Peyer's patch (tissue), 4 donors: ENCODE data around the gene CMTR1. TPM values are rescaled to one million over a fixed set of nuclear protein-coding genes. Genes with fewer than 3 reads are reported as not detected.

Experiments used
- DNase-seq, 3 donors: peaks; one replicate each; pipeline ENCODE4 v3.0.0-alpha.2; 2017 to 2019
- H3K27ac ChIP-seq, 4 donors: fragments of 200-600 bp; sonication (generic); one replicate each; pipeline ENCODE4 v1.5.1; 2016 to 2019
- H3K27me3 ChIP-seq, 2 donors: fragments of 200-600 bp; sonication (generic); one replicate each; pipeline ENCODE4 v1.5.1; 2019
- H3K36me3 ChIP-seq, 3 donors: fragments of 200-600 bp; sonication (generic); one replicate each; pipeline ENCODE4 v1.5.1; 2016 to 2019
- H3K4me1 ChIP-seq, 4 donors: fragments of 200-600 bp; sonication (generic); one replicate each; pipeline ENCODE4 v1.5.1; 2016 to 2019
- H3K4me3 ChIP-seq, 4 donors: fragments of 200-600 bp; sonication (generic); 1 replicate in 3 of 4; 2 replicates in 1 of 4; pipeline ENCODE4 v1.5.1; 2016 to 2019; ENCODE audit warnings: mild to moderate bottlenecking in 1 of 4
- H3K9me3 ChIP-seq, 4 donors: fragments of 200-600 bp; sonication (generic); one replicate each; pipeline ENCODE4 v1.5.1; 2016 to 2019; ENCODE audit warnings: mild to moderate bottlenecking in 1 of 4
- CTCF ChIP-seq, 6 experiments: fragments of 450-650 bp in 4 of 6; fragments of 200-600 bp in 2 of 6; sonication (generic) in 1 of 6; IDR thresholded peaks; one replicate each; pipeline ENCODE4 v1.5.1; 2017 to 2019; ENCODE audit warnings: antibody characterized with exemption in 6 of 6, mild to moderate bottlenecking in 3 of 6, moderate library complexity in 1 of 6
- POLR2A ChIP-seq, 2 donors: fragments of 450-650 bp; IDR thresholded peaks; one replicate each; pipeline ENCODE4 v1.5.1; 2017; ENCODE audit warnings: antibody characterized with exemption in 2 of 2, mild to moderate bottlenecking in 2 of 2, moderate library complexity in 2 of 2
- total RNA-seq, 4 donors: library from RNA; depleted of rRNA; stranded (reverse); fragments of >200 nt; gene quantifications; one replicate each; pipeline ENCODE4 v1.1.0, GENCODE V29; 2016

The CMTR1 gene
- total RNA-seq: 100 to 1,000 TPM in 1 of 4 donors, 10 to 100 TPM in 3; 19.3 to 135 (median 41.7) TPM

- no peaks in the 10 kb centered on the region for H3K9me3 ChIP-seq
- peak; percentile 94 to 98 (median 97) for DNase-seq
- H3K36me3 ChIP-seq: peaks cover 0 to 21% (median 0%) of the 10 kb centered on the region in 3 donors
- peak within 1 kb of the TSS; percentile 89 to 94 (median 92) for H3K27ac ChIP-seq
- H3K4me1 ChIP-seq: peaks cover 0 to 12% (median 5%) of the 10 kb centered on the region in 4 donors
- H3K27me3 ChIP-seq: no peaks in the 10 kb centered on the region
- TF ChIP-seq POLR2A (IDR thresholded peaks at IDR 0.05) (peak; percentile 62 to 74), CTCF (IDR thresholded peaks at IDR 0.05) (no peak)
- H3K4me3 ChIP-seq: peak within 1 kb of the TSS; percentile 77 to 96 (median 89)
Measured at GRCh38 chr6:37432916-37433656, at the start of gene CMTR1. CMTR1 (plus strand) TSS chr6:37433221; CDS start chr6:37435630, 2,409 bp downstream.

GRCh38 chr6:37388578-37388977, 44.4 kb upstream of the CMTR1 start:
- H3K27ac ChIP-seq: no peak overlapping the region
- DNase-seq: no peak
- no peaks in the 10 kb centered on the region for H3K4me1 ChIP-seq
- no peaks in the 10 kb centered on the region for H3K27me3 ChIP-seq
- no peaks in the 10 kb centered on the region for H3K9me3 ChIP-seq
- no peak overlapping the region for H3K4me3 ChIP-seq
- TF ChIP-seq CTCF (IDR thresholded peaks at IDR 0.05) (no peak), POLR2A (IDR thresholded peaks at IDR 0.05) (no peak)
- H3K36me3 ChIP-seq: peaks cover 0 to 38% (median 0%) of the 10 kb centered on the region in 3 donors

- peaks cover 0 to 38% (median 0%) of the 10 kb centered on the region in 3 donors for H3K36me3 ChIP-seq
- H3K27me3 ChIP-seq: no peaks in the 10 kb centered on the region
- no peak overlapping the region for H3K4me3 ChIP-seq
- H3K9me3 ChIP-seq: no peaks in the 10 kb centered on the region
- no peak for TF ChIP-seq POLR2A (IDR thresholded peaks at IDR 0.05)
- no peak for TF ChIP-seq CTCF (IDR thresholded peaks at IDR 0.05)
- H3K27ac ChIP-seq: no peak overlapping the region
- no peaks in the 10 kb centered on the region for H3K4me1 ChIP-seq
- no peak for DNase-seq
Measured at GRCh38 chr6:37389857-37390256, 43.2 kb upstream of the CMTR1 start.

GRCh38 chr6:37391120-37391519, 41.9 kb upstream of the CMTR1 start:
- no peak overlapping the region for H3K27ac ChIP-seq
- H3K27me3 ChIP-seq: no peaks in the 10 kb centered on the region
- H3K4me3 ChIP-seq: no peak overlapping the region
- peaks cover 0 to 36% (median 0%) of the 10 kb centered on the region in 3 donors for H3K36me3 ChIP-seq
- no peaks in the 10 kb centered on the region for H3K4me1 ChIP-seq
- DNase-seq: no peak
- TF ChIP-seq CTCF (IDR thresholded peaks at IDR 0.05): no peak
- no peak for TF ChIP-seq POLR2A (IDR thresholded peaks at IDR 0.05)
- no peaks in the 10 kb centered on the region for H3K9me3 ChIP-seq

GRCh38 chr6:37392821-37393220, 40.2 kb upstream of the CMTR1 start:
- H3K36me3 ChIP-seq: peaks cover 0 to 27% (median 0%) of the 10 kb centered on the region in 3 donors
- H3K4me3 ChIP-seq: no peak overlapping the region
- H3K4me1 ChIP-seq: no peaks in the 10 kb centered on the region
- H3K27ac ChIP-seq: no peak overlapping the region
- H3K9me3 ChIP-seq: no peaks in the 10 kb centered on the region
- no peaks in the 10 kb centered on the region for H3K27me3 ChIP-seq
- no peak for TF ChIP-seq POLR2A (IDR thresholded peaks at IDR 0.05)
- no peak for TF ChIP-seq CTCF (IDR thresholded peaks at IDR 0.05)
- DNase-seq: no peak
